GM19438 (cell line): ENCODE results near the gene PITPNM2.
"Not testable (repeated sequence)": the region's sequence is repeated elsewhere in the genome, so short reads cannot be mapped to it uniquely, and the experiment has no call there.

ENCODE experiments used
- ATAC-seq: cut with Tn5 transposase; IDR thresholded peaks from one replicate; pipeline ENCODE4 v1.9.1; 2021; ENCODE audit warnings: low read depth; ENCODE audit not compliant: unreplicated experiment

Gene PITPNM2

DNA sequence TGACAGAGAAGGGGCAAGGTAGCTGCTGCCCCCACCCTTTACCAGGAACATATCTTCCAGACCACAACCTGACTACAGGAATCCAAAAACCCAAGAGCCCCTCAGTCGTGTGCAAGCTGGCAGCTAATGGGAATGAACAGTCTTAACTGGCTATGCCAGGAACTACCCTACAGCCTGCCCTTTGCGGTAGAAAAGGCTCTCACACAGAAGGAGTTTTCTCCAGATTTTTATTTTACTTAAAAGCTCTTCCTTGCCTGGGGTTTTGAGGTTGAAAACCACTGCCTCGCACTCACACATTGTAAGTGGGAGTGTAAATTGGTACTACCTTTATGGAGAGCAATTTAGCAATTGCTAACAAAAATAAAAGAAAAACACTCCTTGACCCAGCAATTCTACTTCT lies 28.3 kb downstream of the PITPNM2 start:
- no peak for ATAC-seq

DNA sequence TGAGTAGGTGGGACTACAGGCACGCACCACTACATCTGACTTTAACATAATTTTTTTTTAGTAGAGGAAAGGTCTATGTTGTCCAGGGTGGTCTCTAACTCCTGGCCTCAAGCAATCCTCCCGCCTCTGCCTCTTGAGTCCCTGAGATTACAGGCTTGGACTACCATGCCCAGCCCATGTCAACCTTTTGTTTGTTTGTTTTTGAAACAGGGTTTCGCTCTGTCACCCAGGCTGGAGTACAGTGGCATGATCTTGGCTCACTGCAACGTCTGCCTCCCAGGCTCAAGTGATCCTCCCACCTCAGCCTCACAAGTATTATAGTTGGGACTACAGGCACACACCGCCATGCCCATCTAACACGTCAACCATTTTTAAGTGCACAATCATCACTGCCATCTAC lies 29.2 kb downstream of the PITPNM2 start:
- ATAC-seq, result no peak

DNA sequence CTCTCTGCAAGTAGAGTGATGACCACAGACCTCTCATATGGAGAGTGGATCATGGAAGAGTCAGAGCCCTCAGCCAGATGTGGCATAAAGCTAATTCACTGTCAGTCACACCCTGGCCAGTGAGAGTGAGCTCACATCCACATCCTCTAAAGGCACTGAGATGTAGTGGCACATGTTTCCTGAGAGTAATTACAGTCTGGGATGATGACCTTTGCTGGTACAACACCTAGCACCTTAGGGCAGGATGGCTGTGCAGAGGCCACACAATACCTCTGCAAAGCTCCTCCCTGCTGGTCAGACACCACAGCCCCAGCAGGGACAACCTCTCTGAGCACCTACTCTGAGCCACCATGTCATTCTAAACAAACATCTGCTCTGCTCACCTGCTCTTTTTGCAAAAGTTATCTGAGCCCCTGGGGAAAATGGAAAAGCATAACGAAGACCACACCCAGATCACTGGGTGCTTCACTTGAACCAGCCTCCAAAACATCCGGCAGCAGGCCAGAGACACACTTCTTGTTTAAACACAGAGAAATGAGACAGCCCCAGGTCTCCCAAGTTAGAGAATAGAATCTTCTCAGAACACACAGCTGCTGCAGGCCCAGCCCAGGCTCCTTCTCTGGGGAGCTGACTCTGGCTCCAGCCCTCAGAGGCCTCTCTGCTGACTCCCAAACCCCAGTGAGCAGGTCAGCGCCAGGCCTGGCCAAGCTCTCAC lies 30.3 kb downstream of the PITPNM2 start:
- ATAC-seq, result peak; percentile 7

- peak; percentile 79 for ATAC-seq
Measured at GRCh38 chr12:123119808-123120207, 31.1 kb downstream of the PITPNM2 start.

- no peak for ATAC-seq
Measured at GRCh38 chr12:123118497-123118896, 32.4 kb downstream of the PITPNM2 start.

- ATAC-seq, result no peak
Measured at GRCh38 chr12:123115409-123116121, 35.3 kb downstream of the PITPNM2 start.

GRCh38 chr12:123114304-123115083 lies 36.4 kb downstream of the PITPNM2 start:
- no peak for ATAC-seq

GRCh38 chr12:123113026-123113425 lies 37.9 kb downstream of the PITPNM2 start:
- no peak for ATAC-seq

DNA sequence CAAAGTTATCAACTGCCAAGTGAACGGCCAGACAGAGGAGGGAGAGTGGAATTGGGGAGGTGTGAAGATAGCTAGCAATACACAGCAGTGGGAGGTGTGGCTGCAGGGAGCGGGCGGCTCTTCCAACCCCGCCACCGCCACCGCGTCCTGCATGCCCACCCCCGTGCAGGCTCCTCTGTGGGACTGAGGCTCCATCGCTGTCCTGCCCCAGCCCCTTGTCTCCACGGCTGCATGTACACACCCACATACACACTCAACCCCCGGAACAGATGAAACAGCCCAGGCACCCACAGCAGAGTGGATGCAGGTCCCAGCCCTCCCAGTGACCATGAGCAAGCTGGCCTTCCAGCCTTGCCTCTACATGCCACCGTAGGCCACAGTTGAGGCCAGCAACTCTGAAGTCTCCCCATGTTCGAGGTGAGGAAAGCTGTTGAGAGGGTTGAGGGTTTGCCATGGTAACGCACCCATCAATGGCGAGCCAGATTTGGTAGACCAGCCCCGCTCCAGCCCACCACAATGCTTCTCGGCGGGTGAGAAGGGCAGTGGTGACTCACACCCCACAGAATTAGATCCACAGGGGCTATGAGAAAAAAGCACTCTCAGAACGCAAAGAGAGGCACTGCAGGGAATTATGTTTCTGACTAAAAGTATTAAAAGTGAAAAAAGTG lies 39.3 kb downstream of the PITPNM2 start:
- no peak for ATAC-seq

DNA sequence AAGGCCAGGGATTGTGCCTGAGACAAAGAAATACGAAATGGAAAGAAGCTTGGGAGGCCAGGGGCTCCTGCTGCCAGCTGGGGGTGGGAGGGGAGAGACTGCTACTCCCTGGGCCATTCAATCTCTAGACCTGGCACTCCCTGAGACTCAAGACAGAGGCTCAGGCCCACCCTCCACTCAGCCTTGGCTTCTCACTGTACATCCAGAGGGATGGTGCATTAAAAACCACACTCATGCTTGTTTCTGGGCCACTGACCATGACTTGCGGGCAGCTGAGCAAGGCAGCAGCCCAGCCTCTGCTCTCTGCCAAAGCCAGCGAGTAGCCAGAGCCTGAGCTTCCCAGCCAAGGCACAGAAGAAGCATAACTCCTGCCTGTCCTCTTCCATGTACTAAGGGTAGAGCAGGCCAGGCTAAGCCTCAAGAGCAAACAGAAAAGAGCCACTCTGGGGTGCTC lies 41.5 kb downstream of the PITPNM2 start:
- ATAC-seq, result no peak

DNA sequence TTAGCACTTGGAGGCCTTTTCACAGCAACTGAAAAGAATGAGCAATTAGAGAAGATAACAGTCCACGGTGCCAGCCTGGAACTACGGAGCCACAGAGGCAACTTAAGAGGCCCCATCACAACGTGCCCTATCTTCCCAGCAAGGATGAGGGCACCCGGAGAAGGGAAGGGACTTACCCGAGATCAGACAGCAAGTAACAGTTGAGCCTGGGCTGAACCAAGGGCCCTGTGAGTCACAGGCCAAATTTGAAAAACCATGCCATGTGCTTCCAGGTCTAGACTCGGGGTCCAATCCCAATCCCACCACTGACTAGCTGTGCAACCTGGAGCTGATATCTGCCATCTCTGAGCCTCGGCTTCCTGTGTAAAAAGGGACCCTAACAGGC lies 42.2 kb downstream of the PITPNM2 start:
- no peak for ATAC-seq

- no peak for ATAC-seq
Measured at GRCh38 chr12:123107926-123108681, 42.8 kb downstream of the PITPNM2 start.

DNA sequence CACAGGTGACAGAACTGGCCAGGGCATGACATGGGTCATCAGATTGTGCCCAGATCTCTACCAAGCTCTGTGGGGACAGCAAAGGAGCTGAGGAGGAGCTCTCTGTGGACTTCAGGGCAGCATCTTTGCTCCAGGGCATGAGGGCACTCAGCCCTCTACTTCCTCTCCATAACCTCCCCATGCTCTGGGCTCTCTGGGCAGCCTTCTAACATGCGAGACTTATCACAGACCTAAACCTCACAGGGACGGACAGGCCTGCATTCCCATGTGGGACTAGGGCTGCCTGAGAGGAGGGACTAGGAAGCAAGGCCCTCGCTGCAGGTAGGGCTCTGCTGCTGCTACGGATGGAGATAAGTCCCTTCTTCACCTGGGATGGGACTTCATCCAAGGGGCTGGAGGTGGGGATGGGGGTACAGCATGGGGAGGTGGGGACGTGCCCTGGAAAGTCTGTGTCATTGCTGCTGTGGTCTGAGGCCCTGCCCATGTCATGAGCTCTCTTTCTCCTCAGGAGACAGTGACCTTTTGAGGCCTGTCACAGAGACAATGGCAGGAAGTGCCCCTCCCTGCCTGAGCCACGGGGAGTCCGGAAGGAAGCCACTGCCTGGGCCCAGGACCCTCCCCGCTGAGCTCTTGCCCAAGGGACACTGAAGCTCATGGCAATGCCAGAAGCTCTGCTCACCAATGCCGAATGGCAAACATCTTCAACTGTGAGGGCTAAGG lies 44.1 kb downstream of the PITPNM2 start:
- no peak for ATAC-seq

- ATAC-seq, result no peak
Measured at GRCh38 chr12:123105211-123105826, 45.6 kb downstream of the PITPNM2 start.

DNA sequence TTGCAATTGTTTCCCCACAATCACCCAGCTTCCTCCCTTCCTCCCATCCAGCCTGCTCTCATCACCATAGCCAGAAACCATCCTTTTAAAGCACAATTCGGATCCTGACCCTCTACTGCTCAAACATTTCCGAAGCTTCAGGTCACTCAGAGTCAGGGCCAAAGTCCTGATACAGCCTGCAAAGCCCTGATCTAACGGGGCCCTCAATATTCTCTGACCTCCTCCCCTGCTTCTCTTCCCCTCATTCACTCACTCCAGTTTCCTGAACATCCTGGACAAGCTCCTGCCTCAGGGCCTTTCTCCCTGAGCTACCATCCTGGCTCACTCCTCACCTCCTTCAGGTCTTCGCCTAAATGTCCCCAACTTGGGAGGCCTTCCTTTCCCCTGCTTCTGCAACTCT lies 46.1 kb downstream of the PITPNM2 start:
- no peak for ATAC-seq

- not testable (repeated sequence) for ATAC-seq
Measured at GRCh38 chr12:123104094-123104493, 46.8 kb downstream of the PITPNM2 start.

DNA sequence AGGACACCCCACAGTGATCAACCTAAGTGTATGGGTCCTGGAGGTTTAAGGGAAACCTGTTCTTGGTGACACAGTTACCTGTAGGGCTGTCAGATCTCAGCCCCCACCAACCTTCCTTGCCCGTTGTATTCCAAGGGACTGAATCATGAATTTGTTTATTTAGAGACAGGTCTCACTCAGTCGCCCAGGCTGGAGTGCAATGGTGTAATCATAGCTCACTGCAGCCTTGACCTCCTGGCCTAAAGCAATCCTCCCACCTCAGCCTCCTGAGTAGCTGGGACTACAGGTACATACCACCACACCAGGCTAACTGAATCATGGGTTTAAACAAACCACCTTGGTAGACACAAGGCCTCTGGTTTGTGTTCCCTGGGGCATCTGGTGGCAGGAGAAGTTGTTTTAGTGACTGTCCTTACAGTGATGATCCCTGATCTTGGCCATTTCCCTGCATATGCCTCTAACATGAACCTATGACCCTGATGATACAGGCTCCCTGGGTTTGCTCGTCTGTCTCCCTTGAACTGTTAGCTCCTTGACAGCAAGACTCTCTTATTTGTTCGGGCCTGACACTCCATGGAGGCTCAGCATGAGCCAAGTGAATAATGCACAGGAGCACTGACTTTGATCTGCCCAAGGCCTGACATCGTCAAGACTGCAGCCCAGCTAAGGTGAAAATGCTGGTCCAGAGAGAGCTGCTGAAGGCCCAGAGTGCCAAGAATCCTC lies 47.9 kb downstream of the PITPNM2 start:
- no peak for ATAC-seq

GRCh38 chr12:123102366-123102765 lies 48.5 kb downstream of the PITPNM2 start:
- no peak for ATAC-seq
